HEK293T (cell line): ENCODE data around the gene FZD10.

Experiments
- CTCF ChIA-PET: fragments of 350-600 bp; formaldehyde crosslinking; extraction: SDS; loops from one replicate; lab custom pipeline; 2021; ENCODE audit warnings: antibody characterized with exemption, inconsistent platforms; lab: Yijun Ruan, JAX
- POLR2A ChIA-PET: fragments of 350-600 bp; formaldehyde crosslinking; extraction: SDS; loops from one replicate; lab custom pipeline; 2020; ENCODE audit warnings: antibody characterized with exemption, inconsistent platforms; lab: Yijun Ruan, JAX
- DNase-seq: peaks from one replicate; pipeline ENCODE4 v3.0.0; 2012; ENCODE audit warnings: mixed read lengths; ENCODE audit errors: extremely low spot score
- ARNT ChIP-seq: fragments of 450-650 bp; IDR thresholded peaks from 2 replicates; pipeline ENCODE4 v1.6.1; 2017; ENCODE audit warnings: mild to moderate bottlenecking
- BHLHE40 ChIP-seq: fragments of 450-650 bp; IDR thresholded peaks from 2 replicates; pipeline ENCODE4 v1.6.1; 2016; ENCODE audit warnings: mild to moderate bottlenecking, moderate library complexity, borderline replicate concordance
- CTBP1 ChIP-seq: fragments of 450-650 bp; IDR thresholded peaks from 2 replicates; pipeline ENCODE4 v1.6.1; 2016; ENCODE audit warnings: borderline replicate concordance
- ELF4 ChIP-seq: fragments of 450-650 bp; IDR thresholded peaks from 2 replicates; pipeline ENCODE4 v1.6.1; 2017; ENCODE audit warnings: antibody characterized with exemption
- FOXA1 ChIP-seq: fragments of 450-650 bp; IDR thresholded peaks from 2 replicates; pipeline ENCODE4 v1.6.1; 2016; ENCODE audit warnings: mild to moderate bottlenecking
- FOXK2 ChIP-seq: fragments of 450-650 bp; IDR thresholded peaks from 2 replicates; pipeline ENCODE4 v1.6.1; 2016; ENCODE audit warnings: mild to moderate bottlenecking
- FOXM1 ChIP-seq: fragments of 450-650 bp; IDR thresholded peaks from 2 replicates; pipeline ENCODE4 v1.6.1; 2017; ENCODE audit warnings: mild to moderate bottlenecking, borderline replicate concordance
- HDGF ChIP-seq: fragments of 450-650 bp; IDR thresholded peaks from 2 replicates; pipeline ENCODE4 v1.6.1; 2017; ENCODE audit warnings: antibody characterized with exemption, borderline replicate concordance
- L3MBTL2 ChIP-seq: fragments of 450-650 bp; conservative IDR thresholded peaks from 2 replicates; pipeline ENCODE4 v1.6.1; 2016; ENCODE audit warnings: mild to moderate bottlenecking
- LEF1 ChIP-seq: fragments of 450-650 bp; IDR thresholded peaks from 2 replicates; pipeline ENCODE4 v1.6.1; 2017; ENCODE audit warnings: mild to moderate bottlenecking, borderline replicate concordance
- NFRKB ChIP-seq: fragments of 450-650 bp; IDR thresholded peaks from 2 replicates; pipeline ENCODE4 v1.6.1; 2016; ENCODE audit warnings: mild to moderate bottlenecking, moderate library complexity
- PKNOX1 ChIP-seq: fragments of 450-650 bp; IDR thresholded peaks from 2 replicates; pipeline ENCODE4 v1.6.1; 2016
- SP1 ChIP-seq: fragments of 450-650 bp; IDR thresholded peaks from 2 replicates; pipeline ENCODE4 v1.6.1; 2017
- SUZ12 ChIP-seq: fragments of 450-650 bp; IDR thresholded peaks from 2 replicates; pipeline ENCODE4 v1.6.1; 2016; ENCODE audit warnings: mild to moderate bottlenecking
- TARDBP ChIP-seq: fragments of 450-650 bp; IDR thresholded peaks from 2 replicates; pipeline ENCODE4 v1.6.1; 2016
- ZNF384 ChIP-seq: fragments of 450-650 bp; IDR thresholded peaks from 2 replicates; pipeline ENCODE4 v1.6.1; 2016

Gene FZD10

GRCh38 chr12:130203151-130203550 is 40.9 kb downstream of the FZD10 start:
- DNase-seq: no peak
- TF ChIP-seq PKNOX1 (no peak), ARNT (no peak), FOXM1 (no peak)
- ChIA-PET POLR2A (no interaction called here), CTCF (interaction anchor here (0.8 kb wide), 1 partner anchor 74 kb away, joined by 3 read pairs; no protein-coding TSS in a partner anchor)

- CTCF ChIA-PET: no interaction called here
- no peak for DNase-seq
- POLR2A ChIA-PET: no interaction called here
- no peak for TF ChIP-seq CTBP1
Observed at GRCh38 chr12:130204541-130204953, 42.3 kb downstream of the FZD10 start.

GRCh38 chr12:130205495-130205894 is 43.2 kb downstream of the FZD10 start:
- CTCF ChIA-PET: no interaction called here
- TF ChIP-seq BHLHE40: no peak
- no peak for TF ChIP-seq L3MBTL2
- TF ChIP-seq CTBP1: no peak
- no peak for TF ChIP-seq ARNT
- no peak for TF ChIP-seq PKNOX1
- TF ChIP-seq SP1: no peak
- no peak for TF ChIP-seq ELF4
- no peak for TF ChIP-seq ZNF384
- POLR2A ChIA-PET: no interaction called here
- DNase-seq: no peak

- ChIA-PET CTCF (interaction anchor here (0.6 kb wide), 1 partner anchor 55 kb away, joined by 3 read pairs; no protein-coding TSS in a partner anchor), POLR2A (no interaction called here)
- no peak for DNase-seq
- TF ChIP-seq NFRKB (no peak), TARDBP (no peak), SUZ12 (no peak), ZNF384 (no peak), ARNT (no peak), FOXM1 (no peak), LEF1 (no peak), ELF4 (no peak), FOXA1 (no peak), CTBP1 (no peak)
Observed at GRCh38 chr12:130212384-130212989, 50.2 kb downstream of the FZD10 start.

- ChIA-PET CTCF (interaction anchor here (1.1 kb wide), 1 partner anchor 186 kb away, joined by 3 read pairs; no protein-coding TSS in a partner anchor), POLR2A (no interaction called here)
- TF ChIP-seq SP1: no peak
- no peak for TF ChIP-seq PKNOX1
- TF ChIP-seq ARNT: no peak
- no peak for TF ChIP-seq BHLHE40
- TF ChIP-seq NFRKB: no peak
- no peak for TF ChIP-seq CTBP1
- no peak for TF ChIP-seq LEF1
- no peak for TF ChIP-seq L3MBTL2
- no peak for TF ChIP-seq FOXM1
- no peak for TF ChIP-seq TARDBP
- TF ChIP-seq ELF4: no peak
- TF ChIP-seq HDGF: no peak
- TF ChIP-seq FOXA1: no peak
- no peak for TF ChIP-seq ZNF384
- DNase-seq: no peak
Observed at GRCh38 chr12:130213249-130213648, 51.0 kb downstream of the FZD10 start.

GRCh38 chr12:130214686-130215395 is 52.6 kb downstream of the FZD10 start:
- TF ChIP-seq ZNF384 (no peak), LEF1 (no peak), FOXK2 (no peak), ELF4 (no peak), CTBP1 (no peak), PKNOX1 (no peak), L3MBTL2 (no peak), SUZ12 (no peak), HDGF (no peak), SP1 (no peak), TARDBP (no peak), FOXA1 (no peak), NFRKB (no peak), BHLHE40 (no peak), FOXM1 (no peak), ARNT (no peak)
- DNase-seq: no peak
- CTCF ChIA-PET: interaction anchor here (0.6 to 1.1 kb wide), 2 partner anchors 170 to 173 kb away, joined by 3 to 4 read pairs; no protein-coding TSS in a partner anchor
- POLR2A ChIA-PET: no interaction called here
